HG03520 (cell line): ENCODE data around the gene CALCOCO1.

Source experiments
- ATAC-seq: cut with Tn5 transposase; IDR thresholded peaks from one replicate; pipeline ENCODE4 v1.9.1; 2021; ENCODE audit warnings: mild to moderate bottlenecking, moderate library complexity; ENCODE audit not compliant: unreplicated experiment

Gene CALCOCO1

GRCh38 chr12:53667080-53667479 is 60.2 kb downstream of the CALCOCO1 start:
- ATAC-seq: no peak

- no peak for ATAC-seq
Measured at GRCh38 chr12:53664936-53665335, 62.3 kb downstream of the CALCOCO1 start.

- ATAC-seq: no peak
Measured at GRCh38 chr12:53664191-53664590, 63.1 kb downstream of the CALCOCO1 start.

GRCh38 chr12:53660041-53660440 is 67.2 kb downstream of the CALCOCO1 start:
- ATAC-seq: no peak

- ATAC-seq: no peak
Measured at GRCh38 chr12:53659571-53659981, 67.7 kb downstream of the CALCOCO1 start.

GRCh38 chr12:53659011-53659551 is 68.2 kb downstream of the CALCOCO1 start:
- ATAC-seq: no peak
